ENCODE data around the gene HVCN1.
"Not testable (repeated sequence)": the region's sequence is repeated elsewhere in the genome, so short reads cannot be mapped to it uniquely, and the experiment has no call there.

GRCh38 chr12:110737016-110737415 lies 48.1 kb upstream of the HVCN1 start:
- TF ChIP-seq TCF4 (CRISPR knock-in tag; IDR thresholded peaks at IDR 0.05; ENCODE audit: borderline replicate concordance); ZC3H10 (CRISPR knock-in tag; IDR thresholded peaks at IDR 0.05); ZFP3 (CRISPR knock-in tag; IDR thresholded peaks at IDR 0.05): not testable (repeated sequence)

Measured in SK-N-SH treated with all-trans-retinoic acid at 6 μM for 48 hours (cell line).